Measurements from ENCODE around the gene MACROD2. TPM values are rescaled to one million over a fixed set of nuclear protein-coding genes. Genes with fewer than 3 reads are reported as not detected.

MACROD2 gene
- polyA plus RNA-seq, 1 experiment, result 0.47 TPM

GRCh38 chr20:14000917-14001316 is 5.6 kb downstream of the MACROD2 start:
- Histone ChIP-seq H3K36me3 (ENCODE audit: control insufficient read depth, insufficient read depth, low read length) (no peaks in the 10 kb centered on the region), H3K4me3 (ENCODE audit: low read depth, low read length) (no peak overlapping the region), H3K27me3 (ENCODE audit: control insufficient read depth, insufficient read depth, low read length) (no peaks in the 10 kb centered on the region)
- POLR2A ChIA-PET, result no interaction called here
- CTCF ChIA-PET, result no interaction called here
- no peak for DNase-seq (ENCODE audit: low read depth)
- TF ChIP-seq CTCF (IDR thresholded peaks at IDR 0.05; ENCODE audit: insufficient read depth, low read depth, low read length), result no peak

- TF ChIP-seq CTCF (IDR thresholded peaks at IDR 0.05; ENCODE audit: insufficient read depth, low read depth, low read length), result no peak
- POLR2A ChIA-PET, result no interaction called here
- CTCF ChIA-PET, result no interaction called here
- DNase-seq (ENCODE audit: low read depth), result no peak
- H3K27me3 ChIP-seq (ENCODE audit: control insufficient read depth, insufficient read depth, low read length), result no peaks in the 10 kb centered on the region
- H3K36me3 ChIP-seq (ENCODE audit: control insufficient read depth, insufficient read depth, low read length), result no peaks in the 10 kb centered on the region
- no peak overlapping the region for H3K4me3 ChIP-seq (ENCODE audit: low read depth, low read length)
These were observed 10.7 kb downstream of the MACROD2 start for GRCh38 chr20:14005996-14006395.

GRCh38 chr20:14009208-14009607 is 13.9 kb downstream of the MACROD2 start:
- no peak for TF ChIP-seq CTCF (IDR thresholded peaks at IDR 0.05; ENCODE audit: insufficient read depth, low read depth, low read length)
- Histone ChIP-seq H3K4me3 (ENCODE audit: low read depth, low read length) (no peak overlapping the region), H3K36me3 (ENCODE audit: control insufficient read depth, insufficient read depth, low read length) (no peaks in the 10 kb centered on the region), H3K27me3 (ENCODE audit: control insufficient read depth, insufficient read depth, low read length) (no peaks in the 10 kb centered on the region)
- POLR2A ChIA-PET, result no interaction called here
- CTCF ChIA-PET, result no interaction called here
- DNase-seq (ENCODE audit: low read depth), result no peak

- Histone ChIP-seq H3K4me3 (ENCODE audit: low read depth, low read length) (no peak overlapping the region), H3K27me3 (ENCODE audit: control insufficient read depth, insufficient read depth, low read length) (no peaks in the 10 kb centered on the region), H3K36me3 (ENCODE audit: control insufficient read depth, insufficient read depth, low read length) (no peaks in the 10 kb centered on the region)
- no peak for TF ChIP-seq CTCF (IDR thresholded peaks at IDR 0.05; ENCODE audit: insufficient read depth, low read depth, low read length)
- POLR2A ChIA-PET, result no interaction called here
- CTCF ChIA-PET, result no interaction called here
- no peak for DNase-seq (ENCODE audit: low read depth)
These were observed 17.4 kb downstream of the MACROD2 start for GRCh38 chr20:14012671-14013070.

GRCh38 chr20:14030991-14031390 is 35.7 kb downstream of the MACROD2 start:
- no peak for TF ChIP-seq CTCF (IDR thresholded peaks at IDR 0.05; ENCODE audit: insufficient read depth, low read depth, low read length)
- POLR2A ChIA-PET, result interaction anchor here (0.6 kb wide), 1 partner anchor 232 kb away, joined by 10 read pairs; no protein-coding TSS in a partner anchor
- Histone ChIP-seq H3K4me3 (ENCODE audit: low read depth, low read length) (no peak overlapping the region), H3K27me3 (ENCODE audit: control insufficient read depth, insufficient read depth, low read length) (no peaks in the 10 kb centered on the region), H3K36me3 (ENCODE audit: control insufficient read depth, insufficient read depth, low read length) (no peaks in the 10 kb centered on the region)
- CTCF ChIA-PET, result no interaction called here
- no peak for DNase-seq (ENCODE audit: low read depth)

Data from BJ (cell line).